GM12874 (cell line): ENCODE data around the gene MAP2.

Experiments used
- TF ChIP-seq, protein P1 (sequence below): IDR thresholded peaks from 2 replicates; pipeline ENCODE4 v1.5.1; 2011; ENCODE audit warnings: low read depth, mild to moderate bottlenecking, control low read depth, low read length, moderate library complexity; ENCODE audit not compliant: insufficient read depth

The MAP2 gene

DNA sequence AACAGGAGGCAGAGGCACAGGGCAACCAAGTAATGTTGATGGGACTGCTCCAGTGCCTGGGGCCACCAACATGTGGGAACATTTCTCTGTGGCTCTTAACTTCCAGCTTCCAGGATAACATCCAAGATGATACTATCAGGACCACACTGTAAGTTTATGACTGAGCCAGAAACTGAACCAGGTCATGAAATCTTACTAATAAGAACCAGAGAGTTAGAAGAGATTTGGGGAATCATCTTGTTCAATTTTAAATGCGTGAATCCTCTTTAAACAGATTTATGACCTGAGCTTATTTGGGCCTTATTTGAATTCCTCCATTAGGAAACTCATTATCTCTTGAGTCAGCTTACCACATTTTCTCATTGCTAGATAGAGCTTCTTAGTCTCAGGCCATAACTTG is 45.0 kb downstream of the MAP2 start:
- TF ChIP-seq, protein P1, sequence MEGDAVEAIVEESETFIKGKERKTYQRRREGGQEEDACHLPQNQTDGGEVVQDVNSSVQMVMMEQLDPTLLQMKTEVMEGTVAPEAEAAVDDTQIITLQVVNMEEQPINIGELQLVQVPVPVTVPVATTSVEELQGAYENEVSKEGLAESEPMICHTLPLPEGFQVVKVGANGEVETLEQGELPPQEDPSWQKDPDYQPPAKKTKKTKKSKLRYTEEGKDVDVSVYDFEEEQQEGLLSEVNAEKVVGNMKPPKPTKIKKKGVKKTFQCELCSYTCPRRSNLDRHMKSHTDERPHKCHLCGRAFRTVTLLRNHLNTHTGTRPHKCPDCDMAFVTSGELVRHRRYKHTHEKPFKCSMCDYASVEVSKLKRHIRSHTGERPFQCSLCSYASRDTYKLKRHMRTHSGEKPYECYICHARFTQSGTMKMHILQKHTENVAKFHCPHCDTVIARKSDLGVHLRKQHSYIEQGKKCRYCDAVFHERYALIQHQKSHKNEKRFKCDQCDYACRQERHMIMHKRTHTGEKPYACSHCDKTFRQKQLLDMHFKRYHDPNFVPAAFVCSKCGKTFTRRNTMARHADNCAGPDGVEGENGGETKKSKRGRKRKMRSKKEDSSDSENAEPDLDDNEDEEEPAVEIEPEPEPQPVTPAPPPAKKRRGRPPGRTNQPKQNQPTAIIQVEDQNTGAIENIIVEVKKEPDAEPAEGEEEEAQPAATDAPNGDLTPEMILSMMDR, result no peak

DNA sequence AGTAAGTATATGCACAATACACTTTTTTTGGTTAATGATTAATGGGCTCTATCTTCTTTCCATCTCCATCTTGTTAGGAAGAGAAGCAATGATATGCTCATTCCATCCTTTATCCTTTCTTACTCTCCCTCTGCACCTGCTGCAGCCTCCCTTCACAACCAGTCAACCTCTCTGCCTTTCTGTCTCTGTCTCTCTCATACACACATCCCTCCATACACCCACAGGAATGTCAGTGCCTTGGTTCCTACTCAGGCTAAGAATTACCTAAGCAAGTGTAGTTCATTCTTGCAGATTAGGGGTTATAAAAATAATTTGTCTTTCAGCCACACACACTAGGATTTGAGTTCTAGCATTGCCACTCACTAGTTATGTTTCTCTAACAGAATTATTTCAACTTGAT is 45.6 kb downstream of the MAP2 start:
- TF ChIP-seq, protein P1, result no peak

DNA sequence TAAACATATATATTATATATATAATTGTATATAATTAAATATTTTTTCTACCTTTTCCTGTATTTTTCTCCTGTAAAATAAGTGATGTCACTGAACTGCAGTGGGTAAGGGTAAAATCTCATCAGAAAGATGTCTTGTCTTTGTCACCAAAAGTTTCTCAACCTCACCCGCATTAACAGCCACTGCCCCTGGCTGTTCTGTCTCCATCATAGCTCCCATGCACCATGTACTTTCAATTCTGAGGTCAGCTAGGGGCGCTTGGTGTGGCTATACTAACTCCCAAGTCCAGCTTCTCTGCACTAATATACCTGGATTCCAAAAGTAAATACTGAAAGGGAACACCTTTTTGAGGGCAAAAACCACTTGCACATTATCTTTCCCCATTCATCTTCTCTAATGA is 46.6 kb downstream of the MAP2 start:
- TF ChIP-seq, protein P1, result no peak

DNA sequence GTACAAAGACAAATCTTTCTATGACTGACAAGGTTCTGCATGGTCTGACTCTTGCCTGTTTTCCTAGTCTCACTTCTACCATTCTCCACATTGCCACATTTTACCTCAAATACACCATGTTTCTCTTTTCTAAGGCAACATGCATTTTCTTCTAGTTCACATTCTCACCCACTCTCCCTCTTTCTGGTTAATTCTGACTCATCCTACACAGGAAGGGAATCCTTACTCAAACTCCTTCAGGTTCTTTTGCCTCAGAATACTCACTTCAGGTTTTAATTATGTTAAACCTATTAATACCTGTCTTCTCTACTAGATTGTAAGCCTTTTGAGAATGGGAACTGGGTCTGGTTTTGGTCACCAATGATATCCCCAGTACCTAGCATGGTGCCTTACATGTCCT is 47.2 kb downstream of the MAP2 start:
- TF ChIP-seq, protein P1, result no peak

DNA sequence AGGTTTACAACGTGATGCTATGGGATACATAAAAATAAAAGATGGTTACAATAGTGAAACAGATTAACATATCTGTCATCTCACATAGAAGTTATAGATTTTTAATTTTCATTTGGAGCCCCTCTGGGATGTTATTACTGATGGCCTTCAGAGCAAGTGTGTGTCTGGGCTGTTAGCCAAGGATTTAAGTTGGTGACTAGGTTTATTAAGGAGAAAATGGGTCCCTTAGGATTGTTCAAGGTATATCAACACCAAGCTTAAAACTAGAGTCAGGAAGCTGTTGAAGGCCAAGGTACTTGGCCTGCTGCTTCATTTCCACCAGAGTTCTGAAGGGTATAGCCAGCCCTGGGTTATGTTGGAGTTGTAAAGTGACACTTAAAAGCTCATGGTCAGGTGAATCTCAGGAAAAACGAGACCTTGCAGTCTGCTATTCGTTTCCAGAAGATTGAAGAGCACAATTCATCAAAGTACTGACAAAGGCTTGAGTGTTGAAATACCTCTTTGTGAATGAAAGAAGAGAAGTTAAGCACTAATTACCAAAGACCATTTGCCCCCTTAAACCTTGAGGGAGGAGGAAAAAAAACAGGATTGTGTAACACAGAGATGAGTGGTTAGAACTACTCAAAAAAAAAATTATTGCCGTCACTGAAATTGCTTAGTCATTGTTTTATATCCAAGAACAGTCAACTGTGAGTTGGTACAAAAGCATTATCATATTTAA is 48.4 kb downstream of the MAP2 start:
- TF ChIP-seq, protein P1, result no peak

DNA sequence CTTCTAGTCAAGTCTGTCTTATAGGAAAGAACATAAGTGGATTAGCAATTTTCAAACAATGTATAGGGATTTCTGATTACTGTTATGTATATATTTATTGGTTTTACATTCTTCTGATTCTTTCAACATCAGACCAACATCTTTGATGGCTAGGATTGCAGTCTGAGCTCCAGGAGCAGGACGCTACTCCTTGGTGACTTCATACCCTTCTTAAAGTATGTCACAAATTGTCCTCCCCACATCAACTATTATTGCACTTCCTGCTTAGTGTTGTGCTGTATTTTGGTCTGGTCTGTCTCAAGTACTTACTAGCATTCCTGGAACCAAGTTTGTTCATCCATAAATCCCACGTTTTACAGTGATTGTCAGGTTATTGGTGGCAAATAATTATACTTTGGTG is 49.0 kb downstream of the MAP2 start:
- TF ChIP-seq, protein P1, result no peak

DNA sequence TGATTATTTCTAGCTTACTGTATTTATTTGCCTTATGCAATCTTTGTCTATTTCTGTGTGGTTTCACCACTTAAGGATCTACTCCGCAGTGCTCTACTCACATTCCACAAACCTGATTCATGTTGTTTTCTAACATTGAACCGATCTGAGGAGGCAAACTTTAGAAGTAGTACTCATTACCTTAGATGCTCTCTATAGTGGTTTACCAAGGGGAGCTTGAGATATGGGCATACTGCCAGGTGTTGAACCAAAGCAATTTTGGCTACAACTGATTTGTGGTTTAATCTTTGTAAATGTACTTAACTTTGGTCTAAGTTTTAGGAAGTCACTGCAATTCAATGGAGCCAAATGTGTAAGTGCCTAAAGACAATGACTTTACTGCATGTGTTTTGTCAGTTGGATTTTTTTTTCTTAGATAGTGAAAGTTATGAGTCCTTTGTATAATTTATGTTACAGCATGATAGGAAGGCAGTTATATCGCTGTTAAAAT is 50.1 kb downstream of the MAP2 start:
- TF ChIP-seq, protein P1, result no peak
